Transverse colon (tissue), 4 donors: ENCODE data around the gene ZNF134.

Source experiments
- EP300 ChIP-seq: sonication (generic); formaldehyde crosslinking; IDR thresholded peaks from one replicate; pipeline ENCODE4 v1.6.1; 2017; ENCODE audit warnings: antibody characterized with exemption, low read depth
- POLR2A ChIP-seq: fragments of 450-650 bp; IDR thresholded peaks from one replicate; pipeline ENCODE4 v1.6.1; 2016; ENCODE audit warnings: antibody characterized with exemption, mild to moderate bottlenecking, moderate library complexity
- POLR2AphosphoS5 ChIP-seq, 3 donors: sonication (generic); formaldehyde crosslinking; IDR thresholded peaks; one replicate each; pipeline ENCODE4 v1.6.1; 2016; ENCODE audit warnings: antibody characterized with exemption in 3 of 3
- TF ChIP-seq, protein P1 (sequence below), 5 experiments: fragments of 200-600 bp in 3 of 5; fragments of 450-650 bp in 2 of 5; sonication (generic) in 3 of 5; IDR thresholded peaks; 1 replicate in 2 of 5; 2 replicates in 3 of 5; pipeline ENCODE4 v1.5.1; 2016 to 2017; ENCODE audit warnings: antibody characterized with exemption in 5 of 5, inconsistent platforms in 3 of 5, mild to moderate bottlenecking in 2 of 5, moderate library complexity in 1 of 5

DNA sequence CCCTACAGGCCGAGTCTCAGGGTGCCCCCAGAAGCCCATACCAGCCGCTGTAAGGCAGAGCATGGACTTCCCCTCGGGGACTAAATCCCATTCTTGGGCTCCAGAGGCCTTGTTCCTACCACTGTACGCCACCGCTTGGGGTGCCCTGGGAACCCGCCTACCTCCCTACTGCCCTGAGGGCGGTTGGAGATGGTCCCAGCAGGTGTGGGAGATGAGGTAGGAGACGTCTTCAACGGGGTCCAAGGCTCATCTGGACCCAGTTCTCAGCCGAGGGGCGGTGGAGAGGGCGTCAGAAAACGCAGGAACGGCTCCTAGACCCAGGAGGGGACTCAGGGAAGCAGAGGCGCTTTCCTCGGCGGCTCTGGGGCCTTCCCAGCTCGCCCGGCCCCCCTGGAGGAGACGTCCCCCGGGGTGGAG is 30.9 kb upstream of the ZNF134 start:
- TF ChIP-seq, protein P1, sequence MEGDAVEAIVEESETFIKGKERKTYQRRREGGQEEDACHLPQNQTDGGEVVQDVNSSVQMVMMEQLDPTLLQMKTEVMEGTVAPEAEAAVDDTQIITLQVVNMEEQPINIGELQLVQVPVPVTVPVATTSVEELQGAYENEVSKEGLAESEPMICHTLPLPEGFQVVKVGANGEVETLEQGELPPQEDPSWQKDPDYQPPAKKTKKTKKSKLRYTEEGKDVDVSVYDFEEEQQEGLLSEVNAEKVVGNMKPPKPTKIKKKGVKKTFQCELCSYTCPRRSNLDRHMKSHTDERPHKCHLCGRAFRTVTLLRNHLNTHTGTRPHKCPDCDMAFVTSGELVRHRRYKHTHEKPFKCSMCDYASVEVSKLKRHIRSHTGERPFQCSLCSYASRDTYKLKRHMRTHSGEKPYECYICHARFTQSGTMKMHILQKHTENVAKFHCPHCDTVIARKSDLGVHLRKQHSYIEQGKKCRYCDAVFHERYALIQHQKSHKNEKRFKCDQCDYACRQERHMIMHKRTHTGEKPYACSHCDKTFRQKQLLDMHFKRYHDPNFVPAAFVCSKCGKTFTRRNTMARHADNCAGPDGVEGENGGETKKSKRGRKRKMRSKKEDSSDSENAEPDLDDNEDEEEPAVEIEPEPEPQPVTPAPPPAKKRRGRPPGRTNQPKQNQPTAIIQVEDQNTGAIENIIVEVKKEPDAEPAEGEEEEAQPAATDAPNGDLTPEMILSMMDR (IDR thresholded peaks at IDR 0.05): no peak
- no peak for TF ChIP-seq POLR2AphosphoS5 (IDR thresholded peaks at IDR 0.05)
- TF ChIP-seq POLR2A: no peak
- no peak for TF ChIP-seq EP300
